Activated CD4-positive, alpha-beta memory T cell treated with anti-CD3 and anti-CD28 coated beads, Interleukin-2, amount 10 ng/mL, durations not matched to agents 7 days and 5 days (primary cell): ENCODE measurements around the gene CHIA. TPM values are rescaled to one million over a fixed set of nuclear protein-coding genes. Genes with fewer than 3 reads are reported as not detected.
"Not testable (repeated sequence)": the region's sequence is repeated elsewhere in the genome, so short reads cannot be mapped to it uniquely, and the experiment has no call there.

Experiments
- CTCF ChIA-PET: fragments of 350-600 bp; sonication (Branson Sonifier 250); formaldehyde crosslinking; loops from one replicate; lab custom pipeline; 2021; ENCODE audit warnings: antibody characterized with exemption, inconsistent platforms; lab: Charles Lee
- POLR2A ChIA-PET: fragments of 350-600 bp; sonication (Branson Sonifier 250); formaldehyde crosslinking; loops from one replicate; lab custom pipeline; 2021; ENCODE audit warnings: antibody characterized with exemption; lab: Charles Lee
- DNase-seq: peaks from one replicate; pipeline ENCODE4 v3.0.0-alpha.2; 2020
- H3K27ac Mint-ChIP-seq: one replicate; pipeline ENCODE4 v1.8.0; 2021; ENCODE audit warnings: mild to moderate bottlenecking, mixed read lengths
- H3K27me3 Mint-ChIP-seq: one replicate; pipeline ENCODE4 v1.8.0; 2021; ENCODE audit warnings: mixed read lengths
- H3K36me3 Mint-ChIP-seq: one replicate; pipeline ENCODE4 v1.8.0; 2021; ENCODE audit warnings: low read depth, mixed read lengths
- H3K4me1 Mint-ChIP-seq: one replicate; pipeline ENCODE4 v1.8.0; 2021; ENCODE audit warnings: mixed read lengths
- H3K4me3 Mint-ChIP-seq: one replicate; pipeline ENCODE4 v1.8.0; 2021; ENCODE audit warnings: mild to moderate bottlenecking, mixed read lengths
- H3K9me3 Mint-ChIP-seq: one replicate; pipeline ENCODE4 v1.8.0; 2021; ENCODE audit warnings: mixed read lengths
- total RNA-seq, 2 experiments: library from RNA; stranded (reverse); gene quantifications; one replicate each; pipeline ENCODE4 v1.2.3, GENCODE V29; 2021

The CHIA gene
- total RNA-seq, 2 experiments from 2014 or later = not detected

DNA sequence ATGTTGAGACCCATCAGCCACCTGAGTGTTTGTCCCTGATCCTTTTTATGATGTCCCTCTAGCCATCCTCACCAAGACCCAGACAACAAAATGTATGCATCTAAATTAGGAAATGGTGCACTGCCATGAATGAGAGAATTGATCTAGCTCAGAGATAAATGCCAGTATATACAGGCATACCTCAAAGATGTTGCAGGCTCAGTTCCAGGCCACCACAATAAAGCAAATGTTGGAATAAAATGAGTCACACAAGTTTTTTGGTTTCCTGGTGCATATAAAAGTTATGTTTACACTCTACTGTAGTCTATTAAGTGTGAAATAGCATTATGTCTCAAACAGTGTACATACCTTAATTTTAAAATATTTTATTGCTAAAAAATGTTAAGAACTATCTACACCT lies 63.9 kb downstream of the CHIA start:
- CTCF ChIA-PET = no interaction called here
- DNase-seq = no peak
- Mint-ChIP-seq H3K4me1 (peaks cover 11% of the 10 kb centered on the region), H3K27ac (no peak overlapping the region), H3K36me3 (no peaks in the 10 kb centered on the region), H3K4me3 (no peak overlapping the region), H3K27me3 (peaks cover 2% of the 10 kb centered on the region), H3K9me3 (no peaks in the 10 kb centered on the region)
- POLR2A ChIA-PET = no interaction called here

DNA sequence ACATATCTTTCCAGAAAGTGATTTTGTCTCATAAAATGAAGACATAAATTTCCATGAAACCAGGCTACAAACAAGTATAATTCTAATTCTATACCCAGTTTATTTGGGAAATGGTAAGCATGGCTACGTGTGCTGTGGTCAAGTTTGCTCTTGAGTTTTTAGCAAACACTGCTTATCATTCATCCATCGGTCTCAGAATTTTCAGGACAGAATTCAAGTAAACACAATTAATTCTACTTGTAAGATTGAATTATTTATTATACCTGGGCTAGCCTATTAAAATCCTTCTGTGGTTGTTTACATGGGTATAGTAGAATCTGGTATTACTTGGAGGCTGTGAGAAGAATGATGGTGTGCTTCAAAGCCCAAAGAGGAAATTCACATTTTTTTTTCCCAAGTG lies 68.3 kb downstream of the CHIA start:
- Mint-ChIP-seq H3K27ac (no peak overlapping the region), H3K4me1 (peaks cover 11% of the 10 kb centered on the region), H3K27me3 (peaks cover 4% of the 10 kb centered on the region), H3K36me3 (no peaks in the 10 kb centered on the region), H3K4me3 (no peak overlapping the region), H3K9me3 (no peaks in the 10 kb centered on the region)
- POLR2A ChIA-PET = no interaction called here
- CTCF ChIA-PET = interaction anchor here (0.7 kb wide), 1 partner anchor 86 kb away, joined by 4 read pairs; no protein-coding TSS in a partner anchor
- DNase-seq = no peak

DNA sequence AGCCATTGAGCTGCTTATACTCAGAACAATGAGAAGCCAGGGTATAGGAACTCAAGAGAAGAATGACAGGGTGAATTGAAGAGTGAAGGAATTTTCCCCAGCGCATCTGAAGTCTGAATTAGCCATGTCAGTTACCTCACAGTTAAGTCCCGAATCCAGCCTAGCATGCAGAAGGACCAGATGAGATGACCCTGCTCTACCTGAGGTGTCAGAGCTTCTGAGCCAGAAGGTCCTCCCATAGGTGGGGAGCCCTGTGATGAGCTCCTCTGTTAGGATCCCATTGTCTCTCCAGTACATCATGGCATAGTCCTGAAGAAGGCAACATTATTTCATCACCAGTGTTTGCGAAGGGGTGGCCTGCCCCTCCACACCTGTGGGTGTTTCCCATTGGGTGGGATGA lies 68.7 kb downstream of the CHIA start:
- H3K27ac Mint-ChIP-seq = no peak overlapping the region
- ChIA-PET CTCF (interaction anchor here (0.7 kb wide), 1 partner anchor 87 kb away, joined by 4 read pairs; no protein-coding TSS in a partner anchor), POLR2A (no interaction called here)
- no peaks in the 10 kb centered on the region for H3K36me3 Mint-ChIP-seq
- DNase-seq = no peak
- H3K4me1 Mint-ChIP-seq = peaks cover 10% of the 10 kb centered on the region
- H3K4me3 Mint-ChIP-seq = no peak overlapping the region
- H3K9me3 Mint-ChIP-seq = no peaks in the 10 kb centered on the region
- H3K27me3 Mint-ChIP-seq = peaks cover 5% of the 10 kb centered on the region

DNA sequence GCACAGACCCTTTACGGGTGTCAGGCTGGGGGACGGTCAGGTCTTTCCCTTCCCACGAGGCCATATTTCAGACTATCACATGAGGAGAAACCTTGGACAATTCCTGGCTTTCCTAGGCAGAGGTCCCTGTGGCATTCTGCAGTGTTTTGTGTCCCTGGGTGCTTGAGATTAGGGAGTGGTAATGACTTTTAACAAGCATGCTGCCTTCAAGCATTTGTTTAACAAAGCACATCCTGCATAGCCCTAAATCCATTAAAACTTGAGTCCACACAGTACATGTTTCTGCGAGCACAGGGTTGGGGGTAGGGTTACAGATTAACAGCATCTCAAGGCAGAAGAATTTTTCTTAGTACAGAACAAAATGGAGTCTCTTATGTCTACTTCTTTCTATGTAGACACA lies 69.6 kb downstream of the CHIA start:
- H3K4me1 Mint-ChIP-seq, H3K36me3 Mint-ChIP-seq, POLR2A ChIA-PET, H3K27me3 Mint-ChIP-seq, H3K4me3 Mint-ChIP-seq, H3K27ac Mint-ChIP-seq, DNase-seq, H3K9me3 Mint-ChIP-seq, CTCF ChIA-PET: not testable (repeated sequence)

DNA sequence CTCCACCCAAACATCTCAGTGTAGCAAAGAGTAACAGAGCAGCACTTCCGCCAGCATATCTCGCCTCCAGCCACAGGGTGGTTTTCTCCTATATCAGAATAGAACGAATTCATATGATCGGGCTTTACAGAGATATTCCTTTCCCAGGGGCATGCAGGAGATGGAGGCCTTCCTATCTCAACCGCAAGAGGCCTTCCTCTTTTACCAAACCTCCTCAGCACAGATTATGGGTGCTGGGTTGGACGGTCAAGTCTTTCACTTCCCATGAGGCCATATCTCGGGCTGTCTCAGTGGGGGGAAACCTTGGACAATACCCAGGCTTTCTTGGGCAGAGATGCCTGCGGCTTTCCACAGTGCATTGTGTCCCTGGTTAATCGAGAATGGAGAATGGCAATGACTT lies 71.1 kb downstream of the CHIA start:
- H3K9me3 Mint-ChIP-seq = no peaks in the 10 kb centered on the region
- no peak overlapping the region for H3K4me3 Mint-ChIP-seq
- no peaks in the 10 kb centered on the region for H3K4me1 Mint-ChIP-seq
- ChIA-PET CTCF (no interaction called here), POLR2A (no interaction called here)
- H3K27ac Mint-ChIP-seq = no peak overlapping the region
- H3K27me3 Mint-ChIP-seq = peaks cover 14% of the 10 kb centered on the region
- DNase-seq = no peak
- H3K36me3 Mint-ChIP-seq = no peaks in the 10 kb centered on the region

DNA sequence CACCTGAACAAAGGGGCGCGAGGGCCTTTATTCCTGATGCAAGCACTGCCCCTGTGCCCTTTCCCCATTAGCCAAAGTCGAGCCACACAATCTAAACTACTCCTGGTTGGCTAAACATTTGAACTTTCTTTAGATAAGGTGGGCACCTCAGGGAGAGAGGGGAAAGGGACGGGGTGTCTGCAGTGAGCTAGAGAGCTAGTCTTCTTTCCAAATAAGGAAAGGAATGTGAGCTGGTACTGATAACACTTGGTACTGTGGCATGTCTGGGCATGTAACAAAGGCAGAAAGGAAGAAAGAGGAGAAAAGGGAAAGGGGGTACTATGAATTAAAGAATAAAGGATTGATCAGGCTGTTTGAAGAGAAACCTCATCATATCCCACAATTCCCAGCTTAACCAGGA lies 74.0 kb downstream of the CHIA start:
- no peak overlapping the region for H3K27ac Mint-ChIP-seq
- no peaks in the 10 kb centered on the region for H3K36me3 Mint-ChIP-seq
- H3K27me3 Mint-ChIP-seq = peaks cover 21% of the 10 kb centered on the region
- H3K4me1 Mint-ChIP-seq = no peaks in the 10 kb centered on the region
- no peak for DNase-seq
- no peaks in the 10 kb centered on the region for H3K9me3 Mint-ChIP-seq
- no peak overlapping the region for H3K4me3 Mint-ChIP-seq
- CTCF ChIA-PET = no interaction called here
- POLR2A ChIA-PET = no interaction called here

DNA sequence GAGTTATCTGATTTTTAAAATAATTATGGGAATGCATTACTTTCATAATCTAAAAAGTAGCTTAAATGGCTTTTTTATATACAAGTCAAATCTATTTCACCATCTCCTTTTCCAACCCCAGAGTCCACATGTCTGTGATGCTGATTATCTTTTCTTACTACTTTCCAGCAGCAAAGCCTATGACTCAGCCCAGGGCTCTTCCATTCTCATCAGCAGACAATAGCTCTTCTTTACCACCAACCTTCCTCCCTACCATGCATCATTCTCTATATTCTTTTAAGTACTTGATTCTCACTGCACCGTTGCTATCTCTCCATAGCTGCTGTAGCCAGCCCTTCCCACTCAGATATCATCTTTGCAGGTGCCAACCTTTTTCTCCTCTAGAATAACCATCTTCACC lies 75.6 kb downstream of the CHIA start:
- Mint-ChIP-seq H3K27ac (no peak overlapping the region), H3K4me3 (no peak overlapping the region), H3K9me3 (no peaks in the 10 kb centered on the region), H3K4me1 (no peaks in the 10 kb centered on the region), H3K36me3 (no peaks in the 10 kb centered on the region), H3K27me3 (peaks cover 27% of the 10 kb centered on the region)
- DNase-seq = no peak
- CTCF ChIA-PET = no interaction called here
- POLR2A ChIA-PET = no interaction called here

DNA sequence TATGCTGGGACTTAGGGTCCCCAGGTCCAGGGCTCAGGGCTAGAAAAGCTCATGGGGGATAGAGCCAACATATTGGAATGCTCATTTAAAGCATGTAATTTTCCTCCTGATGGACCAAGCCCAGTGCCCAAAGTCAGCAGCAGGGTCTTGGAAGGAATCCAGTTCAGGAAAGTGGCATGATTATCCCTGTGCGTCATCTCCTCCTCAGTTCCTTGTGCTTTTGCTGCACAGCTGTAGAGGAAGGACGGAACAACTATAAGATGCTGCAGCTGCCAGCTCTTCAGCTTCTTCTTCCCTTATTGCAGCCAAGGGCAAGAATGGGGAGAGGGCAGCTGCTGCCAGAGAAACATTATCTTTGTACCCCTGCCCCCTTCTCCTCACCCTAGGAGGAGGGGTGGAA lies 78.5 kb downstream of the CHIA start:
- DNase-seq = no peak
- H3K9me3 Mint-ChIP-seq = no peaks in the 10 kb centered on the region
- peaks cover 30% of the 10 kb centered on the region for H3K27me3 Mint-ChIP-seq
- H3K4me1 Mint-ChIP-seq = no peaks in the 10 kb centered on the region
- POLR2A ChIA-PET = no interaction called here
- H3K36me3 Mint-ChIP-seq = no peaks in the 10 kb centered on the region
- CTCF ChIA-PET = no interaction called here
- H3K4me3 Mint-ChIP-seq = no peak overlapping the region
- no peak overlapping the region for H3K27ac Mint-ChIP-seq

DNA sequence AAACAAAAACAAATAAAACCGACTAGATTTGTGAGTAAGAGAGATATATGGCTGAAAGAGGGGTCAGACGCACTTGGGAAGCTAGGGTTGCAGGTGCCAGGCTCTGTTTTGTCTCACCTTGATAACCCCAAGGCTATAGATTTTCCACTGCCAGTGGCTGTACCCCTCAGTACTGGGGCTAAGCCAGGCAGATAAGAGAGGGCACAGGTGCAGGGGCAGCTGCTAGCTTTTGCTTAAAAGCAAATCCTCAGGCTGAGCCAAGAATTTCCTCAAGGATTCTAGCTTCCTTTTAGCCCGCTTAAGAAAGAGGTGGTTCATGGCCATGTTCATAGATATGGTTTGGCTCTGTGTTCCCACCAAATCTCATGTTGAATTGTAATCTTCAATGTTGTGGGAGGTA lies 79.0 kb downstream of the CHIA start:
- POLR2A ChIA-PET = no interaction called here
- H3K27ac Mint-ChIP-seq = no peak overlapping the region

More for the DNA sequence above, 79.0 kb downstream of the CHIA start:
- H3K36me3 Mint-ChIP-seq = no peaks in the 10 kb centered on the region
- CTCF ChIA-PET = no interaction called here
- no peaks in the 10 kb centered on the region for H3K4me1 Mint-ChIP-seq
- H3K27me3 Mint-ChIP-seq = peaks cover 35% of the 10 kb centered on the region
- no peak overlapping the region for H3K4me3 Mint-ChIP-seq
- H3K9me3 Mint-ChIP-seq = no peaks in the 10 kb centered on the region
- DNase-seq = no peak

Other genes with a start within 250 kb of the CHIA start
- gene DRAM2, start 150.8 kb upstream of the CHIA start, total RNA-seq = 10 to 100 TPM; 33.0 to 38.0 TPM
- gene CEPT1, start 150.6 kb upstream of the CHIA start, total RNA-seq = 10 to 100 TPM; 31.0 to 32.5 TPM
- gene DENND2D, start 90.2 kb upstream of the CHIA start, total RNA-seq = 100 to 1,000 TPM; 207 to 210 TPM
- 1 to 10 TPM; 8.5 to 9.0 TPM for gene CHI3L2, start 63.1 kb upstream of the CHIA start, total RNA-seq
- gene OVGP1, start 136.9 kb downstream of the CHIA start, total RNA-seq = under 1 TPM; 0.28 to 0.38 TPM
- gene WDR77, start 158.4 kb downstream of the CHIA start, total RNA-seq = 10 to 100 TPM; 26.3 to 28.4 TPM
- gene ATP5PB, start 158.6 kb downstream of the CHIA start, total RNA-seq = 100 to 1,000 TPM; 272 to 286 TPM
- gene C1orf162, start 183.1 kb downstream of the CHIA start, total RNA-seq = 10 to 100 TPM; 13.2 to 14.0 TPM
- gene ADORA3, start 212.8 kb downstream of the CHIA start, total RNA-seq = under 1 TPM; 0.18 TPM
- gene TMIGD3, start 212.8 kb downstream of the CHIA start, total RNA-seq = not detected